ENCODE results near the gene FGF1. TPM values are rescaled to one million over a fixed set of nuclear protein-coding genes. Genes with fewer than 3 reads are reported as not detected.

Gene FGF1
- total RNA-seq, 1 donor from 2014 or later, result 0.07 TPM

DNA sequence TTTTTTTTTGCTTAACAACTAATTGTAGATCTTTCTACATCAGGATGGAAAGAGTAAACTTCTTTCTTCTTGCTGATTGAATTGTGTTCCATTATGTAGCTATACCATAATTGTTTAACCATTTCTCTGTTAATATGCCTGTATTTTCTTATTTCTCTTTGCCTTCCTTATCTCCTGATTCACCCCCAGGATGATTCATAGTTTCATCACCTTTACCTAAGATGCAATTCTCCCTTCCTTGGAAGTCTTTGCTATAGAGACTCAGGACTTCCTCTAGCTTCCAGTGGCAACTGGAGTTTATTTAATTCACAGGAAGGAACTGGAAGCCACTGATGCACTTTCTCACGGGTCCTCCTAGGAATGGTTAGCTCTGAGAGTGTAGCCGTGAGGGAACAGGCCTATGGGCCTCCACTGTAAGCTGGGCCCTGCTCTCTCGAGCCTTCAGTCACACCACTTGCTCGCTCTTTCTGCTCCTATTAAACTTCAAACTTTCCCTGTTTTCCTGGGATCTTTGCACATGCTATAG lies 83.1 kb downstream of the FGF1 start:
- Mint-ChIP-seq H3K36me3 (no peaks in the 10 kb centered on the region), H3K27me3 (ENCODE audit: low read depth) (no peaks in the 10 kb centered on the region), H3K4me3 (no peak overlapping the region), H3K27ac (no peak overlapping the region), H3K4me1 (peaks cover 15% of the 10 kb centered on the region), H3K9me3 (no peaks in the 10 kb centered on the region)
- DNase-seq (ENCODE audit: low spot score in 2 of 2, unreplicated experiment in 2 of 2), result no peak
- TF ChIP-seq, protein P1, sequence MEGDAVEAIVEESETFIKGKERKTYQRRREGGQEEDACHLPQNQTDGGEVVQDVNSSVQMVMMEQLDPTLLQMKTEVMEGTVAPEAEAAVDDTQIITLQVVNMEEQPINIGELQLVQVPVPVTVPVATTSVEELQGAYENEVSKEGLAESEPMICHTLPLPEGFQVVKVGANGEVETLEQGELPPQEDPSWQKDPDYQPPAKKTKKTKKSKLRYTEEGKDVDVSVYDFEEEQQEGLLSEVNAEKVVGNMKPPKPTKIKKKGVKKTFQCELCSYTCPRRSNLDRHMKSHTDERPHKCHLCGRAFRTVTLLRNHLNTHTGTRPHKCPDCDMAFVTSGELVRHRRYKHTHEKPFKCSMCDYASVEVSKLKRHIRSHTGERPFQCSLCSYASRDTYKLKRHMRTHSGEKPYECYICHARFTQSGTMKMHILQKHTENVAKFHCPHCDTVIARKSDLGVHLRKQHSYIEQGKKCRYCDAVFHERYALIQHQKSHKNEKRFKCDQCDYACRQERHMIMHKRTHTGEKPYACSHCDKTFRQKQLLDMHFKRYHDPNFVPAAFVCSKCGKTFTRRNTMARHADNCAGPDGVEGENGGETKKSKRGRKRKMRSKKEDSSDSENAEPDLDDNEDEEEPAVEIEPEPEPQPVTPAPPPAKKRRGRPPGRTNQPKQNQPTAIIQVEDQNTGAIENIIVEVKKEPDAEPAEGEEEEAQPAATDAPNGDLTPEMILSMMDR (IDR thresholded peaks at IDR 0.05; ENCODE audit: unreplicated experiment), result no peak

- no peak overlapping the region for H3K4me3 Mint-ChIP-seq
- H3K4me1 Mint-ChIP-seq, result peaks cover 15% of the 10 kb centered on the region
- H3K9me3 Mint-ChIP-seq, result no peaks in the 10 kb centered on the region
- H3K27ac Mint-ChIP-seq, result no peak overlapping the region
- TF ChIP-seq, protein P1 (IDR thresholded peaks at IDR 0.05; ENCODE audit: unreplicated experiment), result no peak
- H3K36me3 Mint-ChIP-seq, result no peaks in the 10 kb centered on the region
- DNase-seq (ENCODE audit: low spot score in 2 of 2, unreplicated experiment in 2 of 2), result no peak
- no peaks in the 10 kb centered on the region for H3K27me3 Mint-ChIP-seq (ENCODE audit: low read depth)
These were observed 84.5 kb downstream of the FGF1 start for GRCh38 chr5:142601432-142601831.

DNA sequence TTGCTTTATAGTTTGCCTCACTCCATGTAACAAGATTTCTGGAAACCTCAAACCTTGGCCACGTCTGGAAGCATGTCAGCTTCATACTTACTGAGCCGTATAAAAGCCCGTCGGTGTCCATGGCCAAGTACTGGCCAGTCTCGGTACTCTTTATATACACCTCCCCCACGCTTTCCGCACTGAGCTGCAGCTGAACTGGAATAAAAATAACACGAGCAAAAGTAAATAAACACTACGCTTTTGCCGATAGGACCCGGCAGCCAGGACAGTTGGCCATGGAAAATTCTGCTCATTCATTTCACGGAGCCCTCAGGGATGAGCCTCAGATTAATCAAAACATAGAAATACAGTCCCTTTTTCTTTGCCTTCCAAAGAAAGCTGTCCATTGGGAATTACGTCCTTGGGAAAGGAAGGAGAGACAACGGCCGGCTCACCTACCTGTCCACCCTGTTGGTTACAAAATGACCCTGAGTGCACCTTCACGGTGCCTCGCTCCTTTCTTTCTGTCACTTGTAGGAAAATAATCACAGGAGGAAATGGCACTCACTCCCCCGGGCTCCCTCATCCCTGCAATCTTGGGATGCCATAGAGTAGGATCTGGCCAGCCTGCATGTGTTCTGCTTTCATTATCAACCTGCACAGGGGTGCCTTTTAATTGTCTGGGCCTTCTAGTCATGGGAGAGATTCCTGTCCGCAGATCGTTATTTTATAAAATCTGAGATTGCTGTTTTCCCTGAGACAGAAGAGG lies 85.1 kb downstream of the FGF1 start:
- no peak overlapping the region for H3K27ac Mint-ChIP-seq

DNA sequence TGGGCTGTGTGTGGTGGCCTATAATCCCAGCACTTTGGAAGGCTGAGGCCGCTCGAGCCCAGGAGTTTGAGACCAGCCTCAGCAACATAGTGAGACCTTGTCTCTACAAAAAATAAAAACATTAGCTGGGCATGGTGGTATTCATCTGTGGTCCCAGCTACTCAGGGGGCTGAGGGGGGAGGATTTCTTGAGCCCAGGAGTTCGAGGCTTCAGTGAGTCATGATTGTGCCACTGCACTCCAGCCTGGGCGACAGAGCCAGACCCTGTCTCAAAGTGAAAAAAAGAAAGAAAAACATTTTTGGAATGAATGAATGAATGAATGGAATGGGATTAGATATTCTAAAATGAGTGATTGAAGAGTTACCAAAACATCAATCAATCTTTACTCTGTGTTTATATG lies 85.8 kb downstream of the FGF1 start:
- DNase-seq (ENCODE audit: low spot score in 2 of 2, unreplicated experiment in 2 of 2), result no peak
- H3K9me3 Mint-ChIP-seq, result peaks cover 6% of the 10 kb centered on the region
- no peak overlapping the region for H3K27ac Mint-ChIP-seq
- TF ChIP-seq, protein P1 (IDR thresholded peaks at IDR 0.05; ENCODE audit: unreplicated experiment), result no peak
- no peaks in the 10 kb centered on the region for H3K27me3 Mint-ChIP-seq (ENCODE audit: low read depth)
- H3K4me3 Mint-ChIP-seq, result no peak overlapping the region
- peaks cover 8% of the 10 kb centered on the region for H3K4me1 Mint-ChIP-seq
- H3K36me3 Mint-ChIP-seq, result no peaks in the 10 kb centered on the region

More for the DNA sequence above, 85.1 kb downstream of the FGF1 start:
- TF ChIP-seq, protein P1 (IDR thresholded peaks at IDR 0.05; ENCODE audit: unreplicated experiment), result no peak
- H3K4me1 Mint-ChIP-seq, result peaks cover 13% of the 10 kb centered on the region
- H3K36me3 Mint-ChIP-seq, result no peaks in the 10 kb centered on the region
- H3K9me3 Mint-ChIP-seq, result no peaks in the 10 kb centered on the region
- no peak overlapping the region for H3K4me3 Mint-ChIP-seq
- no peak for DNase-seq (ENCODE audit: low spot score in 2 of 2, unreplicated experiment in 2 of 2)
- H3K27me3 Mint-ChIP-seq (ENCODE audit: low read depth), result no peaks in the 10 kb centered on the region

GRCh38 chr5:142598338-142598700 lies 87.6 kb downstream of the FGF1 start:
- Mint-ChIP-seq H3K27ac (no peak overlapping the region), H3K36me3 (no peaks in the 10 kb centered on the region), H3K4me1 (peaks cover 8% of the 10 kb centered on the region), H3K4me3 (no peak overlapping the region), H3K9me3 (peaks cover 6% of the 10 kb centered on the region), H3K27me3 (ENCODE audit: low read depth) (no peaks in the 10 kb centered on the region)
- TF ChIP-seq, protein P1 (IDR thresholded peaks at IDR 0.05; ENCODE audit: unreplicated experiment), result no peak
- no peak for DNase-seq (ENCODE audit: low spot score in 2 of 2, unreplicated experiment in 2 of 2)

Measured in mesothelial cell of epicardium (in vitro differentiated cells).